ENCODE measurements around the gene TMC4. TPM values are rescaled to one million over a fixed set of nuclear protein-coding genes. Genes with fewer than 3 reads are reported as not detected.
A peak's percentile ranks its signal among the peaks of the same experiment; 100 is the strongest.
"Not testable (repeated sequence)": the region's sequence is repeated elsewhere in the genome, so short reads cannot be mapped to it uniquely, and the experiment has no call there.

Gene TMC4
- total and polyA plus RNA-seq, 5 donors from 2014 or later: 0.42 to 1.1 (median 0.55) TPM; not detected in 1

DNA sequence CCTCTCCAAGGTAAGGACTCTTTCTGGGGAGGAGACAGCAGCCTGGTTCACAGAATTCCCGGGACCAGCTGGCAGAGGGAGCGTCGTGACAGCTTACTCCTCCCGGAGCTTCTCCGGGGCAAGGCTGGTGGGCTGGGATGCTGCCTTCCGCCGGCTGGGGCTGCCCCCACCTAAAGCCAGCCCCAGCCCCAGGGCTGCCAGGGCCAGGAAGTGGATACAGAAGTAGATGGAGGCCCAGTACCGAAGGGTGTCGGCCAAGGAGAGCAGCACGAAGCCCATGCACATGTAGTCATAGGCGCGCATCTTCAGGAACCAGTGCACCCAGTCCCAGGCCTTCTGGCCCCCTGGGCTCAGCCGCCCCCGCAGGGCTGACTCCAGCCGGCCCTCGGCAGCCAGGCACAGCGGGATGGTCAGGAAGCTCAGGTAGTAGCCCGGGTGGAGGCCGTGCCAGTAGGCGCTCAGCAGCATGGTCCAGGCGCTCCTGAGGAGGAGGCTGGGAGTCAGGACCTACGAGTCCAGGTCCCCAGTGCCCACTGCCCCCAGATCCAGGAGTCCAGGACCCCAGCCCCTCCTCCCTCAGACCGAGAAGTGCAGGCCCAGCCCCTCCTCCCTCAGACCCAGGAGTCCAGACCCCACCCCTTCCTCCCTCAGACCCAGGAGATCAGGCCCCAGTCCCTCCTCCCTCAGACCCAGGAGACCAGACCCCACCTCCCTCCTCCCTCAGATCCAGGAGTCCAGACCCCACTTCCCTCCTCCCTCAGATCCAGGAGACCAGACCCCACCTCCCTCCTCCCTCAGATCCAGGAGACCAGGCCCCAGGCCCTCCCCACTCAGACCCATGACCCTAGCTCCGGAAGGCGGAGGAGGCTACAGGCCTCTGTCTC, 1.2 kb upstream of the TMC4 start:
- Histone ChIP-seq H3K4me3 (ENCODE audit: low read depth, low read length) (no peak overlapping the region), H3K9me3 (ENCODE audit: control insufficient read depth in 2 of 2, low read length in 2 of 2) (no peaks in the 10 kb centered on the region), H3K27ac (ENCODE audit: insufficient read depth, low read length, poor library complexity, severe bottlenecking) (no peak overlapping the region), H3K27me3 (ENCODE audit: control insufficient read depth, insufficient read depth, low read length) (no peaks in the 10 kb centered on the region), H3K36me3 (ENCODE audit: control insufficient read depth, insufficient read depth, low read length) (no peaks in the 10 kb centered on the region), H3K4me1 (ENCODE audit: control insufficient read depth, insufficient read depth, low read length, poor library complexity, severe bottlenecking) (peaks cover 7% of the 10 kb centered on the region)
- Mint-ChIP-seq H3K27me3 (peaks cover 4% of the 10 kb centered on the region), H3K4me1 (peaks cover 0 to 7% (median under 1%) of the 10 kb centered on the region in 4 donors), H3K36me3 (peaks cover 10% of the 10 kb centered on the region), H3K4me3 (no peak overlapping the region), H3K27ac (peak overlapping the region in 1 of 3 donors; percentile 56), H3K9me3 (no peaks in the 10 kb centered on the region)
- no peak for DNase-seq
- no peak for ATAC-seq (ENCODE audit: low read depth in 2 of 2)

DNA sequence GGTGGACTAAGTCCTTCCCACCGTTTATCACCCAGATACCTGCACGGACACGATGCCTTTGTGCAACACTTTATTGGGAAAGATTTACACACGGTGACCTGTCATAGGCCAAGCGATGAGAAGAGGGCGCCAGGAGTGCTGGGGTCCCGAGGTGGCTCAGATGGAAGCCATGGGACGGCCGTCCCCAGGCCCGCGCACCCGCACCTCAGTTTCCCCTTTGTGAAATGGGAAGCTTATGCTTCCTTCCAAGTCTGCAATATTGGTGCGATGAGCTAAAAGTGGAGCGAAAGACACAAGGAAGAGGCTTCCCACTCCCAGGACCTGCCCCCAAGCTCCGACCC, 369 bp upstream of the TMC4 start:
- Histone ChIP-seq H3K27ac (ENCODE audit: insufficient read depth, low read length, poor library complexity, severe bottlenecking) (no peak overlapping the region), H3K4me3 (ENCODE audit: low read depth, low read length) (no peak overlapping the region), H3K36me3 (ENCODE audit: control insufficient read depth, insufficient read depth, low read length) (no peaks in the 10 kb centered on the region), H3K27me3 (ENCODE audit: control insufficient read depth, insufficient read depth, low read length) (no peaks in the 10 kb centered on the region), H3K9me3 (ENCODE audit: control insufficient read depth in 2 of 2, low read length in 2 of 2) (no peaks in the 10 kb centered on the region), H3K4me1 (ENCODE audit: control insufficient read depth, insufficient read depth, low read length, poor library complexity, severe bottlenecking) (peaks cover 11% of the 10 kb centered on the region)
- peaks cover 4% of the 10 kb centered on the region for H3K27me3 Mint-ChIP-seq
- no peaks in the 10 kb centered on the region for H3K9me3 Mint-ChIP-seq
- no peak overlapping the region for H3K4me3 Mint-ChIP-seq
- DNase-seq: no peak
- peaks cover 0 to 9% (median under 1%) of the 10 kb centered on the region in 4 donors for H3K4me1 Mint-ChIP-seq
- ATAC-seq (ENCODE audit: low read depth in 2 of 2): no peak
- H3K27ac Mint-ChIP-seq: no peak overlapping the region
- H3K36me3 Mint-ChIP-seq: peaks cover 9% of the 10 kb centered on the region

DNA sequence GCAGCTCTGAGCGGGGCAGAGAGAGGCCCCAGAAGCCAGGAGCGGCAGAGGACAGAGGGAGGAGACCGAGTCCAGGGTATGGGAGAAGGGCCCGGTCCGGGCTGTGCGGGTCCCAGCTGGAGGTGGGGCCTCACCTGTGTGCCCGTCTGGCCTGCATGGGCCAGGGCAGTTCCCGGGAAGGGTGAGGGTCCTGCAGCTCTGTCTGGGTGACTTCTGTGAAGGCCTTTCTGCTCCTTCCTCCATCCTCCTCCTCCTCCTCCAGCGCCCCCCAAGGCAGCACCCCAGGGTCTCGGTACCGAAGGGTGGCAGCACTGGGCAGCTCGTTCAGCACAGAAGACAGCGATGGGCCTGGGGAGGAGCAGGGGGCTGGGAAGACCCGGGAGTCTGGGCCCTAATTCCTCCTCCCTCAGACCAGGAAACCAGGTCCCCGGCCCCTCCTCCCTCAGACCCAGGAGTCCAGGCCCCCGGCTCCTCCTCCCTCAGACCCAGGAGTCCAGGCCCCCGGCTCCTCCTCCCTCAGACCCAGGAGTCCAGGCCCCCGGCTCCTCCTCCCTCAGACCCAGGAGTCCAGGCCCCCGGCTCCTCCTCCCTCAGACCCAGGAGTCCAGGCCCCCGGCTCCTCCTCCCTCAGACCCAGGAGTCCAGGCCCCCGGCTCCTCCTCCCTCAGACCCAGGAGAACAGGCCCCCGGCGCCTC, 1.1 kb downstream of the TMC4 start:
- not testable (repeated sequence) for H3K4me3 ChIP-seq (ENCODE audit: low read depth, low read length); ATAC-seq (ENCODE audit: low read depth in 2 of 2); H3K27me3 Mint-ChIP-seq; H3K27me3 ChIP-seq (ENCODE audit: control insufficient read depth, insufficient read depth, low read length); H3K4me3 Mint-ChIP-seq; DNase-seq; H3K36me3 ChIP-seq (ENCODE audit: control insufficient read depth, insufficient read depth, low read length); H3K9me3 Mint-ChIP-seq; H3K9me3 ChIP-seq (ENCODE audit: control insufficient read depth in 2 of 2, low read length in 2 of 2); H3K27ac ChIP-seq (ENCODE audit: insufficient read depth, low read length, poor library complexity, severe bottlenecking); H3K36me3 Mint-ChIP-seq
- peak overlapping the region in 1 of 3 donors; percentile 74 for H3K27ac Mint-ChIP-seq
- peaks cover 0 to 11% (median 0%) of the 10 kb centered on the region in 4 donors for H3K4me1 Mint-ChIP-seq
- peaks cover 13% of the 10 kb centered on the region for H3K4me1 ChIP-seq (ENCODE audit: control insufficient read depth, insufficient read depth, low read length, poor library complexity, severe bottlenecking)

DNA sequence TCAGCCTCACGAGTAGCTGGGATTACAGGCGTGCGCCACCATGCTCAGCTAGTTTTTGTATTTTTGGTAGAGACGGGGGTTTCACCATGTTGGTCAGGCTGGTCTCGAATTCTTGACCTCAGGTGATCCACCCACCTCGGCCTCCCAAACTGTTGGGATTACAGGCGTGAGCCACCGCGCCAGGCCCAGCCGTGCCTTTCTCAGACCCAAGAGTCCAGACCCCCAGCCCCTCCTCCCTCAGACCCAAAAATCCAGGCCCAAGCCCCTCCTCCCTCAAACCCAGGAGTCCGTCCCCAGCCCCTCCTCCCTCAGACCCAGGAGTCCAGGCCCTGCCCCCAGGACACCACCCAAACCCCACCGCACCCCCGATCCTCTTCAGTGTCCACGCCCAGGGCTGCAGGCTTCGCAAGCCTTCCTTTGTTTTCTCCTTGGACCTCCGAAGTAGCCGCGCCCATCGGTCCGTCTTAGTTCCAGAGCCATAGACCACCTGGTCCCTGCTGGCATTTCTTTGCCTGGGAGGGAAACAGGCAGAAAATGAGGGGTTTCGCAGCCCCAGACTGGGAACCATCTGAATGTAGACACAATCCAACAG, 3.7 kb downstream of the TMC4 start:
- H3K27ac ChIP-seq (ENCODE audit: insufficient read depth, low read length, poor library complexity, severe bottlenecking): no peak overlapping the region
- DNase-seq: no peak
- H3K4me3 Mint-ChIP-seq: peak overlapping the region in 1 of 4 donors; percentile 21
- no peak for ATAC-seq (ENCODE audit: low read depth in 2 of 2)
- peaks cover 16% of the 10 kb centered on the region for H3K27me3 Mint-ChIP-seq
- no peaks in the 10 kb centered on the region for H3K36me3 Mint-ChIP-seq
- H3K9me3 Mint-ChIP-seq: no peaks in the 10 kb centered on the region
- H3K9me3 ChIP-seq (ENCODE audit: control insufficient read depth in 2 of 2, low read length in 2 of 2): no peaks in the 10 kb centered on the region
- H3K27me3 ChIP-seq (ENCODE audit: control insufficient read depth, insufficient read depth, low read length): no peaks in the 10 kb centered on the region
- H3K36me3 ChIP-seq (ENCODE audit: control insufficient read depth, insufficient read depth, low read length): no peaks in the 10 kb centered on the region
- no peak overlapping the region for H3K27ac Mint-ChIP-seq
- H3K4me1 ChIP-seq (ENCODE audit: control insufficient read depth, insufficient read depth, low read length, poor library complexity, severe bottlenecking): peaks cover 19% of the 10 kb centered on the region
- peaks cover 0 to 23% (median 11%) of the 10 kb centered on the region in 4 donors for H3K4me1 Mint-ChIP-seq
- H3K4me3 ChIP-seq (ENCODE audit: low read depth, low read length): no peak overlapping the region

DNA sequence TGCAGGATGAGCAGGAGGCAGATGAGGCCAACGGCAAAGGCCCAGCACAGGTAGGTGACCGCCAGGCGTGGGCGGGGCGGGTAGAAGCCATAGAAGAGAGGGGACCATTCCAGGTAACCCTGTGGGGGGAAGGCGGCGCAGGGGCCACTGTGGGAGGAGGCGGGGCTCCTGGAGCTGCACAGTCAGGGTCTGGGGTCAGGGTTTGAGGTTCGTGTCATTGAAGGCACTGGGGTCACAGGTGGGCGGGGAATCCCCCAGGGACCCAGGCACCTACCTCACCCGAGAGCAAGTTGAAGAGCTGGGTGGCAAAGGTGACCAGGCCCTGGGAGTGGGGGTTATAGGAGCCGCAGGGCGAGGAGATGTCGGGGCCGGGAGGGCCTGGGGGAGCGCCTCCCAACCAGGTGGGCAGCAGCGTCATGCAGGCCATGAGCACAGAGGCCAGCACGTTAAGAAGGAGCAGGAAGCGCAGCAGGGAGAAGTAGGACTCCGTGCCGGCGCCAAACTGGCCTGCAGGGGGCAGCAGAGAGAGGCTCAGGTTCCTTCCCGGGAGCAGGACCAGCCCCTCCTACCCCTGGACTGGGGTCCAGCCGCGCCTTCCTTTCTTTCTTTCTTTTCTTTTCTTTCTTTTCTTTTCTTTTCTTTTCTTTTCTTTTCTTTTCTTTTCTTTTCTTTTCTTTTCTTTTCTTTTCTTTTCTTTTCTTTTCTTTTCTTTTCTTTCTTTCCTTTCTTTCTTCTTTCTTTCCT, 4.6 kb downstream of the TMC4 start:
- ATAC-seq (ENCODE audit: low read depth in 2 of 2): peak; percentile 82 to 84
- Mint-ChIP-seq H3K36me3 (no peaks in the 10 kb centered on the region), H3K27ac (peak overlapping the region in 1 of 3 donors; percentile 26)

DNA sequence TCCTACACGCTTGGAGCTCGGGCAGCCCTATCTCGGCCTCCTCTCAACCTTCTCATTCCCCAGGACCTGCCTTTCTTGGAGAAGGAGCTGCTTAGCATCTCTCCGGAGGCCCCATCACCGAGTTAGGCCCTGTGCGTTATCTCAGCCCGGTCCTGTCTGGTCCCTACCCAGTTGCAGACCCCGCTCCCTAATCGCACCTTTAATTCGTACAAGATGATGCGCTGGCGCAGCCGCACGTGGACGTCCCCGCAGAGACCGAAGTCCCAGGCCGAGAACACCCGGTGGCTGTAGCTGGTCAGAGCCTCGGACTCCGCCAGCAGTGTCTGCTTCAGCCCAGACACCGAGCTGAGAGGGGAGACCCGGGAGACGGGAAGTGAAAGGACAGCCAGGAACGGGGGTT, 7.7 kb downstream of the TMC4 start:
- Histone ChIP-seq H3K4me3 (ENCODE audit: low read depth, low read length) (no peak overlapping the region), H3K4me1 (ENCODE audit: control insufficient read depth, insufficient read depth, low read length, poor library complexity, severe bottlenecking) (peaks cover 35% of the 10 kb centered on the region), H3K27ac (ENCODE audit: insufficient read depth, low read length, poor library complexity, severe bottlenecking) (no peak overlapping the region), H3K36me3 (ENCODE audit: control insufficient read depth, insufficient read depth, low read length) (no peaks in the 10 kb centered on the region), H3K27me3 (ENCODE audit: control insufficient read depth, insufficient read depth, low read length) (no peaks in the 10 kb centered on the region), H3K9me3 (ENCODE audit: control insufficient read depth in 2 of 2, low read length in 2 of 2) (no peaks in the 10 kb centered on the region)
- Mint-ChIP-seq H3K36me3 (no peaks in the 10 kb centered on the region), H3K4me3 (peak overlapping the region in 3 of 4 donors; percentile 47 to 63 (median 54)), H3K9me3 (no peaks in the 10 kb centered on the region), H3K4me1 (peaks cover 8 to 45% (median 26%) of the 10 kb centered on the region in 4 donors), H3K27me3 (peaks cover 13% of the 10 kb centered on the region), H3K27ac (no peak overlapping the region)
- no peak for ATAC-seq (ENCODE audit: low read depth in 2 of 2)
- no peak for DNase-seq

More for the DNA sequence above, 4.6 kb downstream of the TMC4 start:
- Mint-ChIP-seq H3K4me3 (peak overlapping the region in 1 of 4 donors; percentile 38), H3K27me3 (peaks cover 16% of the 10 kb centered on the region), H3K9me3 (no peaks in the 10 kb centered on the region), H3K4me1 (peaks cover 0 to 27% (median 12%) of the 10 kb centered on the region in 4 donors)
- Histone ChIP-seq H3K4me1 (ENCODE audit: control insufficient read depth, insufficient read depth, low read length, poor library complexity, severe bottlenecking) (peaks cover 25% of the 10 kb centered on the region), H3K4me3 (ENCODE audit: low read depth, low read length) (no peak overlapping the region), H3K27me3 (ENCODE audit: control insufficient read depth, insufficient read depth, low read length) (no peaks in the 10 kb centered on the region), H3K36me3 (ENCODE audit: control insufficient read depth, insufficient read depth, low read length) (no peaks in the 10 kb centered on the region), H3K9me3 (ENCODE audit: control insufficient read depth in 2 of 2, low read length in 2 of 2) (no peaks in the 10 kb centered on the region), H3K27ac (ENCODE audit: insufficient read depth, low read length, poor library complexity, severe bottlenecking) (no peak overlapping the region)
- peak; percentile 81 to 82 (median 81) for DNase-seq

DNA sequence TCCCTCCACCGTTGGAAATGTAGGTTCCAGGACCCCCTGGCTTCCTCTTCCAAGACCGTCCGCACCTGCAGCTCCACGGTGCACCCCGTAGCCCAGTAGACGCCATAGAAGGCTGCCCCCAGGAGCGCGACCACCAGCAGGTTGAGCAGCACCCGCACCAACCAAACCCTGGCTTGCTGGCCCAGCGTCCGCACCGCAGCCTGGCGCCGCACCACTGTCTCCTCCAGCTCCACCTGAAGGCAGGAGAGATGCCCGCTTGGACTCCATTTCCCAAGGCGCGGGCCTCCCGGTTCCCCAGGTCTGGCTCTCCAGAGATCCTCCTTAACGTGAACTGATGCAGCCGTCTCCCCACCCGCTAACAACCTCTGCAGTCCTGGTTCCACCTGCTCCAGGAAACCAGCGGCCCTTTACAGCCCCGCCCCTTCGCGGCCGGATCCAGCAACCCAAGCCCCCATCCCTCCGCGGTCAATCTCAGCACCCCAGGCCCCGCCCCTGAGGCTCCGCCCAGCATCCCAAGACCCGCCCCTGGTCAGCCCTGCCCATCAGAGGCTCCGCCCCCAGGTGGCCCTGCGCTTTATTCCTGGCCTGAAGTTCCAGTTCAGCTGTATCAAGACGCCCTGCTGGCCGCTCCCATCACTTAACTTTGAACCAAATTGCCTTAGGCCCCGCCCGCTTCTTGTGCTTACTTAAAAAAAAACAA, 8.4 kb downstream of the TMC4 start:
- peaks cover 1% of the 10 kb centered on the region for H3K36me3 Mint-ChIP-seq
- H3K4me3 ChIP-seq (ENCODE audit: low read depth, low read length): no peak overlapping the region
- ATAC-seq (ENCODE audit: low read depth in 2 of 2) (no peak), DNase-seq (peak; percentile 9 to 70 (median 60))
- H3K27me3 ChIP-seq (ENCODE audit: control insufficient read depth, insufficient read depth, low read length): no peaks in the 10 kb centered on the region
- no peak overlapping the region for H3K27ac ChIP-seq (ENCODE audit: insufficient read depth, low read length, poor library complexity, severe bottlenecking)
- H3K4me1 Mint-ChIP-seq: peaks cover 15 to 50% (median 31%) of the 10 kb centered on the region in 4 donors
- H3K36me3 ChIP-seq (ENCODE audit: control insufficient read depth, insufficient read depth, low read length): no peaks in the 10 kb centered on the region
- H3K9me3 Mint-ChIP-seq: no peaks in the 10 kb centered on the region
- peak overlapping the region in 1 of 3 donors; percentile 89 for H3K27ac Mint-ChIP-seq
- H3K4me3 Mint-ChIP-seq: peak overlapping the region; percentile 59 to 79 (median 76)
- H3K27me3 Mint-ChIP-seq: peaks cover 13% of the 10 kb centered on the region
- H3K9me3 ChIP-seq (ENCODE audit: control insufficient read depth in 2 of 2, low read length in 2 of 2): no peaks in the 10 kb centered on the region
- peaks cover 38% of the 10 kb centered on the region for H3K4me1 ChIP-seq (ENCODE audit: control insufficient read depth, insufficient read depth, low read length, poor library complexity, severe bottlenecking)

Data from CD4-positive, CD25-positive, alpha-beta regulatory T cell (primary cell).